ELF-1 (cell line): ENCODE data around the gene HOXD11.

Experiments
- DNase-seq: peaks from one replicate; pipeline ENCODE4 v3.0.0-alpha.2; 2016; ENCODE audit warnings: low read depth, low spot score

HOXD11 gene

DNA sequence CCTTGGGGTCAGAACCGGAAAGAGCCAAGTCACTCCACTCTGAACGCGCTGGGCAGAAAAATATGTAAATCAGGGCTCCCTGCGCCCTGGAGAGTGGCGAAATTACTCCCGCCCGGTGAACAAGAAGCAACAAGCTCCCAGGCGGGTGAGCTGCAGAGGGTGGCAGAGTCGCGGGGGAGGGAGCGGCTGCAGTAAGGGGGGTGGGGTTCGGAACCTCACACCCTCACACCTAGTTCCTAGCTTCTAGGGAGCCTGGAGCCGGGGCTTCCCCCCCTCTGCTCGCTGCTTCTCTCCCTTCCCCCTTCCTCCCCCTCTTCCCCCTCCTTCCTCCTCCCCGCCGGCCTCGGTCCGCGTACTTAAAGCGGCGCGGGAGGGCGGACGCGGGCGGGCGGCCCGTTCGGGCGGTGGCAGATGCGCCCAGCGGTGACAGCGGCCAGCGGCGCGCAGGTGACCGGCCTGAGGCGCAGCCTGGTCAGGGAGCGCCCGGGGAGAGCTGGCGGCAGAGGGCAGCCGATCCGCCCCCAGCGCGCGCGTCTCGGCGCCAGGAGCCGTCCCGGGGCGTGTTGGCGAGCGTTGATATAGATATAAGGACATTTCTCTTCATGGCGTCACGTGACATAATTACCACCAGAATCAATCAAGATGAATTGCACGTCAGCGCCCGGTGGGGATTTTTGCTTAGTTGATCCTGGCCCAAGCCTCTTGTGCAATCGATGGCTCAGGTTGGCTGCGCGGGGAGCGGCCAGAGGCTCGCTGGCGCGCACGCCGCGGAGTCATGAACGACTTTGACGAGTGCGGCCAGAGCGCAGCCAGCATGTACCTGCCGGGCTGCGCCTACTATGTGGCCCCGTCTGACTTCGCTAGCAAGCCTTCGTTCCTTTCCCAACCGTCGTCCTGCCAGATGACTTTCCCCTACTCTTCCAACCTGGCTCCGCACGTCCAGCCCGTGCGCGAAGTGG lies at the start of gene HOXD11:
Gene HOXD11, plus strand, starts transcription at position 700 of the 959 bp plus-strand sequence. Its CDS starts 76 bp downstream, at position 776.
- DNase-seq, result peak; percentile 70

- no peak for DNase-seq
These were observed 43.1 kb upstream of the HOXD11 start for GRCh38 chr2:176063958-176064357.

DNA sequence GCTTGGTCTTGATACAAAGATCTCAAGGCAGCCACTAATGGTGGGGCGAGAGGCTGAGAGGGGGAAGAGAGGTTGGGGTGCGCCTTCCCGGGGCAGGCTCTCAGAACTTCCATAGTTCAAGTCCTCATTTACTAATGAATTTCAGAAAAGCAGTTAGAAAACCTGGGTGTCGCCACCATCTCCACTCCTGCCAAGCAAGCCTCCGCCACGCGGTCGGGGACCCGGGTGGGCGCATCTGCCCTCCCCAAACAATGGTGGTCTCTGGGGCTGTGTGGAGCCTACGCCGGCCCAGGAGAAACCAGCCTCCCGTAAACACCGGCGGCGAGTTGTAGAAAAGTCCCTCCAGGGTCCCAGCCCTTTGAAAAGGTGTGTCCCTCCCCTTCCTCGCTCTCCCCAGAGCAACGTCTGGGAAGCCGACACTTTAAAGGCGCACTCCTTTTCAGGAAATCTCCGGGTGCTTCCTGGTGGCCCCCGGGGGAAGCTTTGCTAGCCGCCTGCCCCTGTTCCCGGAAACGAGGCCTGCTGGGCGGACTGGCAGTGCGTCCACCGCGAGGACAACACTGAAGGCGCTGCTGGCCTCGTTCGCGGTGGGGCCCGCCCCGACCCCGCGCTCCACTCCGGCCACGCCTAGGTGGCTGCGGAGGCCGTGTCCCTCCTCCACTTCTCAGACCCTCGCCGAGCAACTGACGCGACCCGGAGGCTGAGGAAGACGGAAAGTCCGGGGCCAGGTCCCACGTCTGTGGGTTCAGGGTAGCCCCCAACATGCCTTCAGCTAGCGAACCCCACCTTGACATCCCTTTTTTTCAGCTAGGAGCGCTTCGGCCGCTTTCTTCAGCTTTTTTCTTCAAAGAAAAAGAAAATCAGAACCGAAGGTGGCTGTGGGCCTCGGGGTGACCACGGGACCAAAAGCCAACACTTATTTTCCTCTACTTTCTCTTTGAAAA lies 40.2 kb upstream of the HOXD11 start:
- peak; percentile 38 for DNase-seq

DNA sequence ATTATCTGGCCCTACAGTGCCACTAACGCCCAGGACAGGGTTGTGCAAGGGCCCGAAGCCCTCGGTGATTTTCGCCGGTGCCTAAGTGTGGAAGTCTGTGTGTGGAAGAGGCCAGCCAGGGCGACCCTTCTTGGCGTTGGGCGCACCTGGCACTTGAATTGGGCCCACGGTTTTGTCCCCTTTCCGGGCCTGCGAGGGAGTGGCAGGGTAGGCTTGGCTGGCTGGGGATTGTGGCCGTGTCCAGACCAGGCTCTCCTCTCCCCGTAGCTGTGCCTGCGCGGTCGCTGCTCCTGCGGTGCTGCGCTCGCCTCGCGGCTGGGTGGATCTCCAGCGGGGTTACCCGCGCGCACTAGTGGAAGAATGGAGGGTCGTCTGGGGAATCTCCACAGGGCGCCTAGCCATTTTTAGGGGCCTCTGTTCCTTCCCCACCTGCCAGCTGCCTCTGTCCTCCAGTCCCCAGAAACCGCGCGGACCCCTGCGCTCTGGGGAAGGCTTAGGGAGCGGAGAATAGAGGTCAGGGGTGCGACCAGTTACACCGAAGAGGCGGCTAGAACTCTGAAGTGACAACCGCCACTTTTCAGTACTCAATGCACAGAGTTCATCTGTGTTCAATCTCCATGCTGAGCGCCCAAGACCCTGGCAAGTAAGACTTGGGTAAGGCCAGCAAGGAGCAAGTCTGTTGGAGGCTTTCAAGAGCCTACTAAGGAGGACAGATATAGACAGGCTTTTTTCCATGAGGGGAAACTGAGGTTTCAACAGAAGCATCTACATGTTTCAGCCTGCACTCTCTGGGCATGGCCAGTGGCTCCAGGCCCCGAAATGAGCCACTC lies 39.3 kb upstream of the HOXD11 start:
- DNase-seq, result no peak

DNA sequence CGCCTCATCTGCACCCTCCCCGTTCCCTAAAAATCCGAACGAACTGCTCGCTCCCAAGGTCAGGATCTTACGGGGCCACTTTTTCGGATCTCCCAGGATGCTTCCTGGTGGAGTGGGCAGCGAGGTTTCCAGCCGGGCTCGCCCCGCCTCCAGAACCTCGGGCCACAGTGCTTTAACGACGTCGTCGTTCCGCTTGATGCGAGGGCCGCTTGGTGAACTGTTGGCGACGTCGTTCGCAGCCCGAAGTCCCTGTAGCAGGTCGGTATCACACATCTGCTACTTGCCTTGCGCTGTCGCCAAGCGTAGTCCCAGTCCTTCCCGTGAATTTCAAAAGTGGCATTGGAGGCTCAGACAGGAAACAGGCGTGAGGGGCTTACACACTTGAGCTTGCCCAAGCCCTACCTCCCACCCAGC lies 38.7 kb upstream of the HOXD11 start:
- DNase-seq, result peak; percentile 28

- DNase-seq, result no peak
These were observed 35.5 kb upstream of the HOXD11 start for GRCh38 chr2:176071330-176072291.

- no peak for DNase-seq
These were observed 34.8 kb upstream of the HOXD11 start for GRCh38 chr2:176072292-176072669.

GRCh38 chr2:176072951-176073904 lies 33.9 kb upstream of the HOXD11 start:
- peak; percentile 65 for DNase-seq

DNA sequence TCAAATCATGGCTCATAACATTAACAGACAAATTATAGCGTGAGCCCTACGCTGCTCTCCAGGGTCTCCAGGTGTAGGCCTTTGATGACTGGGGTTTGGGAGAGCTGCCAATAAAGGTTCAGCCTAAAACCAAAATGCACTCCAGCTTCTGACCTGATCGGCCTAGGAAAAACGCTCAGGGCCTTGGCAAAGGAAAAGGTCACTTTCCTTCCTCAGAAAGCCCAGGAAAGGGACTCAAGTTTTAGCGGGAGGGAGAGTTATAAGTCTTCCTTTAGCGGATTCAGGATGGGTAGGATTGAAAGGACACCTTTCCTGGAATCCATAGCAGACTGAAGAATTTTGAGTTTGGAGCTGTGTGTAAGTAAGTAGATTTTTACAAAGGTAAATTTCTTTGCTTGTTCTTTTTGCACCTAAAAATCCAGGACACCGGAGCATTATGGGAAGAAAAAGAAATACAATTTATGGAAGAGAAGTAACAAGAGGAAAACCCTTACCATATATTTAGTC lies 32.1 kb upstream of the HOXD11 start:
- no peak for DNase-seq

- peak; percentile 70 for DNase-seq
These were observed 31.6 kb upstream of the HOXD11 start for GRCh38 chr2:176075481-176075880.

DNA sequence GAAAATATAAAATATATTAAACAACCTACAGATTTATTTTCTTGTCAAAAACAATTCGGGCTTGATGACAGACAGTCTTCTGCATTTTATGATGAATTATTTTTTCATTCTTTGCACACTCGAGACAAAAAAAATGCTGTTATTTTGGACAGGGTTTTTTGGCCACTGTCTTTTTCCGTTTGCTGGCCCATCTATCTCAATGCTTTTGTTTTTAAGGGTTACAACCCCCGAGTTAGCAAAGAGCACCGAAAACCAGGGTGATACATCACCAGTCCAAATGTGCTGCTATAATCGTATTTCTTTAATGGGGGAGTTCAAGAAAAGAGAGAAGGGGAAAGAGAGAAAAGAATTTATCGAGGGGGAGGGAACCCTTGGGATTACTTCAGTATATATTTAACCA lies 31.0 kb upstream of the HOXD11 start:
- DNase-seq, result no peak

DNA sequence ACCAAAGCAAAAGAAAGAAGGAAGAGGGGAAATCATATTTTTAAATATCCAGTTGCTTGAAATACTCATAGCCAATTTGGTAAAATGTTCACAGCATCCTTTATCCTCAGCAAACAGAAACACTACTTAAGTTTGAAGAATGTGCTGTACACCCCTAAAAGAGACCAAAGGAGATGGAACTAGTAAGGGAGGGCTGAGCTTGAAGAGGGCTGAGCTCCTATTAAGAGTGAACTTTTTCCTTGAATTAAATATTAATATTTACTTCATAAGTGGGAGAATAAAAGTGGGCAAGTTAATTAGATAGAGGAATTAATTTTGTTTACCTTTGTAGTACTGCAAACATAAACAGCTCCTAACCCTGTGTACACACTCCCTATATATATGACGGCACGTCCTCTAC lies 30.3 kb upstream of the HOXD11 start:
- no peak for DNase-seq

GRCh38 chr2:176078541-176079284 lies 28.4 kb upstream of the HOXD11 start:
- peak; percentile 21 for DNase-seq

- peak; percentile 82 for DNase-seq
These were observed 27.7 kb upstream of the HOXD11 start for GRCh38 chr2:176079285-176079830.

DNA sequence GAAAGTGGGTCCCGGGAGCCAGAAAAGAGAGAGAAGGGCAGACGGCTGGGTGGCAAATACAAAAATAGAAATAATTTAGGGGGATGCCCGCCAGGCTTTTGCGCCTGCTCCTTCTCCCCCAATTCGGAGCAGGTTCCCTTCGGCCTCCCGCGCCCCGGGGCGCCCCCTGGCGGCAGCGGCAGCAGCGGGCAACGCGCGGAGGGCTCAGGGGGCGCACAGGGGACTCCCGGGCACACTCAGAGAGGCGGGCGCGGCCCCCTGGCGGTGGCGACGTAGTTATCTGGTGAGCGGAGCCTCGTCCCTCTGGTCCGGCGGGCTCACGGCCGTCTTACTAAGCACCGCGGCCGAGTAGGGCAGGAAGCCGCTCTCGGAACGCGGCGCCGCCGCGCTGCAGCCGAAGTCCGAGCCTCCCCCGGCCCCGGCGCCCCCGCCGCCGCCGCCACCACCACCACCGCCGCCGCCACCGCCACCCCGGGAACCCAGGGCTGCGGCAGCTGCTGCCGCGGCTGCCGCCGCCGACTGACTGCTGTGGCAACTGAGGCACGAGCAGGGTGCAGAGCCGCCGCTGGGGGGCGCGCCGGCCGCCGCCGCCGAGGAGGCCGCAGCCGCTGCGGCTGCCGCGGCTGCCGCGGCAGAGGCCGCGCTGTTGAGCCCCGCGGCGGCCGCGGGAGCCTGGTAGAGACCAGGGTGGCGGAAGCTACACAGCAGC lies 27.1 kb upstream of the HOXD11 start:
- peak; percentile 93 for DNase-seq

- peak; percentile 60 for DNase-seq
These were observed 26.3 kb upstream of the HOXD11 start for GRCh38 chr2:176080540-176081375.
